HCT116 (cell line): ENCODE measurements around the gene PLPP2.

Experiments used
- EZH2 ChIP-seq: fragments of 200-600 bp; sonication (generic); IDR thresholded peaks from 2 replicates; pipeline ENCODE4 v1.6.1; 2017; ENCODE audit warnings: antibody characterized with exemption, mixed run types
- EZH2phosphoT487 ChIP-seq: fragments of 200-600 bp; IDR thresholded peaks from 2 replicates; pipeline ENCODE4 v1.6.1; 2018; ENCODE audit warnings: antibody characterized with exemption, borderline replicate concordance
- FOSL1 ChIP-seq: IDR thresholded peaks from 2 replicates; pipeline ENCODE4 v1.6.1; 2012; ENCODE audit warnings: low read depth
- POLR2A ChIP-seq: IDR thresholded peaks from 2 replicates; pipeline ENCODE4 v1.7.0; 2011; ENCODE audit warnings: borderline replicate concordance; ENCODE audit not compliant: insufficient read depth, insufficient read length; ENCODE audit errors: extremely low read depth
- POLR2AphosphoS5 ChIP-seq: IDR thresholded peaks from 2 replicates; pipeline ENCODE4 v1.6.1; 2011; ENCODE audit warnings: mild to moderate bottlenecking, low read depth, low read length, moderate library complexity
- SRF ChIP-seq: IDR thresholded peaks from 2 replicates; pipeline ENCODE4 v1.6.1; 2012; ENCODE audit warnings: low read depth
- ZNF274 ChIP-seq: fragments of 200-500 bp; sonication (Bioruptor generic); IDR thresholded peaks from 2 replicates; pipeline ENCODE4 v1.6.1; 2014; ENCODE audit warnings: mild to moderate bottlenecking, low read depth, low read length, inconsistent platforms
- TF ChIP-seq, protein P1 (sequence below), 3 experiments: fragments of 200-600 bp in 1 of 3; sonication (generic) in 1 of 3; IDR thresholded peaks in 2 of 3; conservative IDR thresholded peaks in 1 of 3; 2 replicates each; pipeline ENCODE4 v1.5.1; 2012 to 2017; ENCODE audit warnings: low read depth in 2 of 3, low read length in 2 of 3, antibody characterized with exemption in 1 of 3, borderline replicate concordance in 1 of 3, control low read depth in 1 of 3, mild to moderate bottlenecking in 1 of 3, mixed read lengths in 1 of 3, mixed run types in 1 of 3, moderate library complexity in 1 of 3; ENCODE audit not compliant: insufficient read depth in 1 of 3
- TF ChIP-seq, protein P2 (sequence below): IDR thresholded peaks from 2 replicates; pipeline ENCODE4 v1.6.1; 2012
- TF ChIP-seq, protein P3 (sequence below): IDR thresholded peaks from 2 replicates; pipeline ENCODE4 v1.6.1; 2012

DNA sequence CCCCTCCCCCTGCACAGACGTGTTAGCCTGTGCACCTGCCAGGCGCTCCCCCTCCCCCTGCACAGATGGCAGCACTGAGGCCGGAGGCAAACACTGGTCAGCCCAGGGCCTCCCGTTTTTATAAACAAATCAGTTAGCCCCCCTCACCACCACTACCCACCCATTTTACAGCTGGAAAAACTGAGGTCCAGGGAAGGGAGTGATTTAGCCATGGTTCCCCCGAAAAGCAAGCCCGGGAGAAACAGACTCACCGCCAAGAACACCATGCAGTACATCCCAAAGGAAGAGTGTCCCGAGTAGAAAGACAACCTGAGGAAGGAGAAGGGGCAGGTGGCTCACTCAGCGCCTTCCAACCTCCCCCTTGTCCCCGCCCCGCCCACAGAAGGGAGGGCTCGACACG is 8.7 kb downstream of the PLPP2 start:
- TF ChIP-seq POLR2A (no peak), ZNF274 (no peak), POLR2AphosphoS5 (no peak), EZH2phosphoT487 (no peak), FOSL1 (no peak), EZH2 (no peak), SRF (no peak)
- TF ChIP-seq, protein P1, sequence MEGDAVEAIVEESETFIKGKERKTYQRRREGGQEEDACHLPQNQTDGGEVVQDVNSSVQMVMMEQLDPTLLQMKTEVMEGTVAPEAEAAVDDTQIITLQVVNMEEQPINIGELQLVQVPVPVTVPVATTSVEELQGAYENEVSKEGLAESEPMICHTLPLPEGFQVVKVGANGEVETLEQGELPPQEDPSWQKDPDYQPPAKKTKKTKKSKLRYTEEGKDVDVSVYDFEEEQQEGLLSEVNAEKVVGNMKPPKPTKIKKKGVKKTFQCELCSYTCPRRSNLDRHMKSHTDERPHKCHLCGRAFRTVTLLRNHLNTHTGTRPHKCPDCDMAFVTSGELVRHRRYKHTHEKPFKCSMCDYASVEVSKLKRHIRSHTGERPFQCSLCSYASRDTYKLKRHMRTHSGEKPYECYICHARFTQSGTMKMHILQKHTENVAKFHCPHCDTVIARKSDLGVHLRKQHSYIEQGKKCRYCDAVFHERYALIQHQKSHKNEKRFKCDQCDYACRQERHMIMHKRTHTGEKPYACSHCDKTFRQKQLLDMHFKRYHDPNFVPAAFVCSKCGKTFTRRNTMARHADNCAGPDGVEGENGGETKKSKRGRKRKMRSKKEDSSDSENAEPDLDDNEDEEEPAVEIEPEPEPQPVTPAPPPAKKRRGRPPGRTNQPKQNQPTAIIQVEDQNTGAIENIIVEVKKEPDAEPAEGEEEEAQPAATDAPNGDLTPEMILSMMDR (IDR thresholded peaks at IDR 0.05 in 2 of 3, conservative IDR thresholded peaks at IDR 0.05 in 1 of 3; ENCODE audit: borderline replicate concordance in 1 of 3, insufficient read depth in 1 of 3, low read depth in 2 of 3, low read length in 2 of 3): no peak
- TF ChIP-seq, protein P2, sequence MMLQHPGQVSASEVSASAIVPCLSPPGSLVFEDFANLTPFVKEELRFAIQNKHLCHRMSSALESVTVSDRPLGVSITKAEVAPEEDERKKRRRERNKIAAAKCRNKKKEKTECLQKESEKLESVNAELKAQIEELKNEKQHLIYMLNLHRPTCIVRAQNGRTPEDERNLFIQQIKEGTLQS: no peak
- TF ChIP-seq, protein P3, sequence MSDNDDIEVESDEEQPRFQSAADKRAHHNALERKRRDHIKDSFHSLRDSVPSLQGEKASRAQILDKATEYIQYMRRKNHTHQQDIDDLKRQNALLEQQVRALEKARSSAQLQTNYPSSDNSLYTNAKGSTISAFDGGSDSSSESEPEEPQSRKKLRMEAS: no peak
